ENCODE measurements around the gene KCNS1. TPM values are rescaled to one million over a fixed set of nuclear protein-coding genes. Genes with fewer than 3 reads are reported as not detected.
A peak's percentile ranks its signal among the peaks of the same experiment; 100 is the strongest.

KCNS1 gene
- total RNA-seq, 1 experiment from 2014 or later: 0.98 TPM

DNA sequence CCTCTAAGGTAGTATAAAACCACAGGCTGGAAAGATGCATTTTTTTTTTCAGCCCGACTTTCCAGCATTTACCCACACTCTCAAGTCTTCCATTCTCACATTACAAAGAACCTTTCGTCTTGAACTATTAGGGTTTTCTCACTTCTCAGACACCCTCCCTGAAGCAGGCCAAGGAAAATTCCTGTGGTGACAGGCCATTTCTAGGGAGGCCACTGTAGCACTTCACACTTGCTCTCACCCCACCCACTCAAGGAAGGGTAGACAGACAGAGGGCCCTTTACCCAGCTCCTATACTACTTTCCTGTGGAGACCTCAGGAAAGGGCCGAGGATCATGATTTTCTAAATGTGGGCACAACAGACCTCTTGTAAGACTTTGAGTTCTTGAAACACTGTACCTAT is 27.7 kb downstream of the KCNS1 start:
- Histone ChIP-seq H3K79me2 (ENCODE audit: insufficient read depth, low read length) (no peaks in the 10 kb centered on the region), H3K14ac (ENCODE audit: insufficient read depth, low read length) (no peak overlapping the region), H3K23me2 (ENCODE audit: insufficient read length, low read depth, low read length, poor library complexity, severe bottlenecking) (no peaks in the 10 kb centered on the region), H2AK5ac (ENCODE audit: insufficient read length, low read length) (no peak overlapping the region), H2AFZ (ENCODE audit: low read length) (no peak overlapping the region), H4K91ac (ENCODE audit: insufficient read length, low read depth, low read length) (no peak overlapping the region), H2BK5ac (ENCODE audit: insufficient read length, low read length) (no peak overlapping the region), H3K9ac (ENCODE audit: extremely low read depth, insufficient read length, low read length) (no peak overlapping the region), H3T11ph (ENCODE audit: low read length) (no peak overlapping the region), H3K4me1 (ENCODE audit: insufficient read depth, low read length) (peaks cover 7% of the 10 kb centered on the region; the same call in 1 of the 2 replicates), H3K56ac (ENCODE audit: insufficient read length, low read depth, low read length) (no peak overlapping the region), H3K4me2 (ENCODE audit: insufficient read depth, insufficient read length, low read length) (no peak overlapping the region), H3K27me3 (ENCODE audit: insufficient read depth, low read length) (no peaks in the 10 kb centered on the region), H3K27ac (ENCODE audit: insufficient read length, low read depth, low read length) (no peak overlapping the region), H2BK12ac (ENCODE audit: insufficient read length, low read depth, low read length) (no peak overlapping the region), H4K20me1 (ENCODE audit: control insufficient read depth, insufficient read depth, insufficient read length) (no peaks in the 10 kb centered on the region), H2BK20ac (ENCODE audit: low read depth, low read length, poor library complexity, severe bottlenecking) (no peak overlapping the region), H3K18ac (ENCODE audit: insufficient read length, low read depth, low read length) (no peak overlapping the region), H3K4ac (ENCODE audit: low read depth, low read length) (no peak overlapping the region), H3K79me1 (ENCODE audit: insufficient read depth, low read depth, low read length, poor library complexity, severe bottlenecking) (peaks cover 3% of the 10 kb centered on the region), H3K23ac (ENCODE audit: insufficient read length, low read depth, low read length) (no peak overlapping the region), H2BK120ac (ENCODE audit: low read depth, low read length, poor library complexity, severe bottlenecking) (no peak overlapping the region), H2BK15ac (ENCODE audit: low read depth, low read length) (no peak overlapping the region), H3K9me3 (ENCODE audit: control insufficient read depth, low read depth, low read length) (no peaks in the 10 kb centered on the region), H4K8ac (replicated peaks; ENCODE audit: insufficient read length, low read depth, low read length) (no peak overlapping the region), H4K5ac (ENCODE audit: insufficient read length, low read depth, low read length) (no peak overlapping the region)
- no peaks in the 10 kb centered on the region for H3K9me3 Mint-ChIP-seq
- H3K36me3 Mint-ChIP-seq (ENCODE audit: insufficient read depth in 1 of 3, low read depth in 3 of 3): peaks cover 4 to 20% (median 10%) of the 10 kb centered on the region in 3 experiments; a peak in 5 of 7 replicates
- DNase-seq: no peak
- H3K4me1 Mint-ChIP-seq: peaks cover 15 to 17% of the 10 kb centered on the region in 2 experiments
- no CpG with 5 or more reads among the region's 3 CpGs for WGBS (ENCODE audit: extremely low coverage, insufficient read length, low lambda C conversion rate)
- H3K27me3 Mint-ChIP-seq (ENCODE audit: low read depth): no peaks in the 10 kb centered on the region
- H3K4me3 Mint-ChIP-seq: no peak overlapping the region
- H3K27ac Mint-ChIP-seq: 0 out of 7 replicates have a peak overlapping the region, but pooled peaks of 1 of the 3 experiments have one; percentile 33
- TF ChIP-seq, protein P1, sequence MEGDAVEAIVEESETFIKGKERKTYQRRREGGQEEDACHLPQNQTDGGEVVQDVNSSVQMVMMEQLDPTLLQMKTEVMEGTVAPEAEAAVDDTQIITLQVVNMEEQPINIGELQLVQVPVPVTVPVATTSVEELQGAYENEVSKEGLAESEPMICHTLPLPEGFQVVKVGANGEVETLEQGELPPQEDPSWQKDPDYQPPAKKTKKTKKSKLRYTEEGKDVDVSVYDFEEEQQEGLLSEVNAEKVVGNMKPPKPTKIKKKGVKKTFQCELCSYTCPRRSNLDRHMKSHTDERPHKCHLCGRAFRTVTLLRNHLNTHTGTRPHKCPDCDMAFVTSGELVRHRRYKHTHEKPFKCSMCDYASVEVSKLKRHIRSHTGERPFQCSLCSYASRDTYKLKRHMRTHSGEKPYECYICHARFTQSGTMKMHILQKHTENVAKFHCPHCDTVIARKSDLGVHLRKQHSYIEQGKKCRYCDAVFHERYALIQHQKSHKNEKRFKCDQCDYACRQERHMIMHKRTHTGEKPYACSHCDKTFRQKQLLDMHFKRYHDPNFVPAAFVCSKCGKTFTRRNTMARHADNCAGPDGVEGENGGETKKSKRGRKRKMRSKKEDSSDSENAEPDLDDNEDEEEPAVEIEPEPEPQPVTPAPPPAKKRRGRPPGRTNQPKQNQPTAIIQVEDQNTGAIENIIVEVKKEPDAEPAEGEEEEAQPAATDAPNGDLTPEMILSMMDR (conservative IDR thresholded peaks at IDR 0.05): no peak
